Measurements from ENCODE around the gene MARS1.

DNA sequence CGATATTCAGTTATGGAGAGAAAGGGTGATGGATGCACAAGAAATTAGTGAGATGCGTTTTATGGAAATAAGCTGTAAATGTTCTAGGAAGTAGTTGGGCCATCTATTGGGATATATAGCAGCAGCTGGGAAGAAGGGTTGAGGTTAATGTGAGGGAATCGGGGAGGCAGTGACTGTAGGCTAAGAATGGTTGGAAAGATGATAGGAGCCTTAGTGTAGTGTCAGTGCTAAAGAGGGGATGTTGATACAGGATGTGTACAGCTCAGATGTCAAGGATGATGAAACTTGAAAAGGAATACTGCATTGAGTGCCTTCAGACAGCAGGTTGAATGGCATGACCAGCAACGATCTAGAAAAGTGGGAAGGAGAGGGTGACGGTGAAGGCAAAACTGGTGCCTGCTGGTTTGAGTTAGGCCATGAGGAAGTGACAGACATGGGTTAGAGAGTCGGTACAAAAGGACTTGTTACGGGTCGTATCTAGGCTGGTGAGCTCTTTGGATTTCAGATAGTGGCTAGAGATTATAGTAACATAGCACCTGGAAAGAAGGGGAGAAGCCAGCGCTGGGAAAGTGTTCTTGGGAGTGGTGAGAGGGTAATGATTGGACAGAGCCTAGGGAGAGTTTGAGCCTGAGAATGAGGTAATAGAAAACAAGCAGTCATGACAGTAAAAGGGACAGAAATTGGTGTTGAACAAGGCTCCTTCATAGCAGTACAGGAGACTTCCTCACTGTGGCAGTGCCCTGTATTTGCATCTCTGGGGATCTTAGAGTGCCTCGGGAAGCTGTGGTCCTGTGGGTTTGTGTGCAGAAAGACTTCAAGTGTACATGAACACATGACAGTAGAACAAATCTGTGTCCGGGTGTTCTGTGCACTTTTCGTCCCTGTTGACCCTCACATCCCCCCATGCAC is 9.6 kb downstream of the MARS1 start:
- TF ChIP-seq POLR2A (IDR thresholded peaks at IDR 0.05; ENCODE audit: low read depth, low read length) (peak; percentile 15; the same call in 1 of the 2 replicates), POLR2AphosphoS5 (IDR thresholded peaks at IDR 0.05; ENCODE audit: low read depth, low read length) (no peak), TAF1 (IDR thresholded peaks at IDR 0.05; ENCODE audit: borderline replicate concordance, low read depth, low read length) (no peak)
